A549 (cell line): ENCODE measurements around the gene AJAP1. TPM values are rescaled to one million over a fixed set of nuclear protein-coding genes. Genes with fewer than 3 reads are reported as not detected.

Experiments used
- ATAC-seq, 2 experiments: fragments of 200-7000 bp in 1 of 2; fragments of >200 bp in 1 of 2; cut with Nextera tagmentation in 1 of 2; cut with Tn5 transposase in 1 of 2; 3 replicates each; pipeline versions ENCODE4 v1.8.0 to v1.9.1; 2018 to 2020; ENCODE audit warnings: mild to moderate bottlenecking in 1 of 2, moderate library complexity in 1 of 2
- CTCF ChIA-PET: fragments of 300-600 bp; sonication (Branson Sonifier 250); formaldehyde crosslinking; extraction: SDS; loops from one replicate; lab custom pipeline; 2021; ENCODE audit warnings: antibody characterized with exemption, inconsistent platforms; lab: Yijun Ruan, JAX
- POLR2A ChIA-PET: fragments of 350-600 bp; formaldehyde crosslinking; extraction: SDS; loops from one replicate; lab custom pipeline; 2021; ENCODE audit warnings: antibody characterized with exemption, inconsistent platforms; lab: Yijun Ruan, JAX
- DNase-seq, 2 experiments: peaks; one replicate each; pipeline versions ENCODE4 v3.0.0 to v3.0.0-alpha.2; 2011 to 2016; ENCODE audit warnings: low read depth in 1 of 2, low spot score in 1 of 2
- FAIRE-seq: peaks from 2 replicates; lab custom pipeline; 2011; peaks lifted over from hg19 to GRCh38; lab: Jason Lieb, UNC
- H3K27ac ChIP-seq, 2 experiments: fragments of >200 bp; sonication (Bioruptor Twin); formaldehyde crosslinking; 3 replicates each; pipeline ENCODE4 v1.5.1; 2016 to 2017
- H3K4me1 ChIP-seq: fragments of >200 bp; sonication (Bioruptor Twin); formaldehyde crosslinking; 3 replicates; pipeline ENCODE4 v1.6.1; 2016
- H3K4me2 ChIP-seq: fragments of >200 bp; sonication (Bioruptor Twin); formaldehyde crosslinking; 3 replicates; pipeline ENCODE4 v1.6.1; 2016
- H3K4me3 ChIP-seq: fragments of >200 bp; sonication (Bioruptor Twin); formaldehyde crosslinking; 3 replicates; pipeline ENCODE4 v1.5.1; 2016
- H3K9me3 ChIP-seq: fragments of >200 bp; sonication (Bioruptor Twin); formaldehyde crosslinking; 3 replicates; pipeline ENCODE4 v1.6.1; 2016
- CEBPB ChIP-seq, 2 experiments: fragments of >200 bp in 1 of 2; sonication (Bioruptor Twin) in 1 of 2; formaldehyde crosslinking in 1 of 2; IDR thresholded peaks; 2 replicates each; pipeline ENCODE4 v1.6.1; 2012 to 2016
- CHD4 ChIP-seq: fragments of 200-600 bp; sonication (generic); IDR thresholded peaks from 2 replicates; pipeline ENCODE4 v1.6.1; 2016; ENCODE audit warnings: antibody characterized with exemption, mild to moderate bottlenecking, borderline replicate concordance
- CTCF ChIP-seq: fragments of >200 bp; sonication (Bioruptor Twin); formaldehyde crosslinking; IDR thresholded peaks from 3 replicates; pipeline ENCODE4 v1.5.1; 2016
- EHF ChIP-seq: fragments of 250-450 bp; sonication (Bioruptor Pico); IDR thresholded peaks from 2 replicates; pipeline ENCODE4 v1.5.0; 2020; ENCODE audit warnings: mild to moderate bottlenecking
- EP300 ChIP-seq, 2 experiments: fragments of >200 bp; sonication (Bioruptor Twin); formaldehyde crosslinking; IDR thresholded peaks; 2 replicates in 1 of 2; 3 replicates in 1 of 2; pipeline ENCODE4 v1.6.1; 2016 to 2017
- ESRRA ChIP-seq: fragments of 150-350 bp; IDR thresholded peaks from 2 replicates; pipeline ENCODE4 v1.6.1; 2014; ENCODE audit warnings: mild to moderate bottlenecking, low read length, borderline replicate concordance
- FOSL2 ChIP-seq, 2 experiments: fragments of 450-650 bp in 1 of 2; fragments of >200 bp in 1 of 2; sonication (Bioruptor Twin) in 1 of 2; formaldehyde crosslinking; IDR thresholded peaks; 2 replicates each; pipeline versions ENCODE4 v1.5.0 to v1.6.1; 2016 to 2020; ENCODE audit warnings: mild to moderate bottlenecking in 1 of 2, moderate library complexity in 1 of 2
- HDAC2 ChIP-seq: fragments of 200-600 bp; sonication (generic); IDR thresholded peaks from 2 replicates; pipeline ENCODE4 v1.6.1; 2016
- HES2 ChIP-seq: fragments of >200 bp; sonication (Bioruptor Twin); formaldehyde crosslinking; IDR thresholded peaks from 2 replicates; pipeline ENCODE4 v1.6.1; 2016
- HEYL ChIP-seq: fragments of 250-450 bp; sonication (Bioruptor Pico); IDR thresholded peaks from 2 replicates; pipeline ENCODE4 v1.8.0; 2021; ENCODE audit warnings: mild to moderate bottlenecking, moderate library complexity
- HOXB13 ChIP-seq: fragments of 250-450 bp; sonication (Bioruptor Pico); IDR thresholded peaks from 2 replicates; pipeline ENCODE4 v1.5.0; 2020; ENCODE audit warnings: low read depth, mild to moderate bottlenecking, moderate library complexity
- HOXB5 ChIP-seq: fragments of 250-450 bp; sonication (Bioruptor Pico); IDR thresholded peaks from 2 replicates; pipeline ENCODE4 v1.5.0; 2020; ENCODE audit warnings: mild to moderate bottlenecking, moderate library complexity
- JUN ChIP-seq, 2 experiments: fragments of >200 bp; sonication (Bioruptor Twin); formaldehyde crosslinking; IDR thresholded peaks; 2 replicates in 1 of 2; 3 replicates in 1 of 2; pipeline ENCODE4 v1.6.1; 2016 to 2017
- KDM5A ChIP-seq: fragments of 200-600 bp; sonication (generic); IDR thresholded peaks from 2 replicates; pipeline ENCODE4 v1.6.1; 2016; ENCODE audit warnings: antibody characterized with exemption, mild to moderate bottlenecking
- MAFK ChIP-seq: fragments of 450-650 bp; IDR thresholded peaks from 2 replicates; pipeline ENCODE4 v1.6.1; 2014; ENCODE audit not compliant: partially characterized antibody
- MAZ ChIP-seq: fragments of 150-350 bp; IDR thresholded peaks from 2 replicates; pipeline ENCODE4 v1.6.1; 2014; ENCODE audit warnings: antibody characterized with exemption, low read depth, low read length, borderline replicate concordance
- MYC ChIP-seq: IDR thresholded peaks from 2 replicates; pipeline ENCODE4 v1.6.1; 2012; ENCODE audit warnings: mild to moderate bottlenecking, inconsistent platforms, low read length, improper control_type of control experiment, borderline replicate concordance
- NFE2L2 ChIP-seq: fragments of 150-350 bp; conservative IDR thresholded peaks from 2 replicates; pipeline ENCODE4 v1.6.1; 2014; ENCODE audit warnings: low read length
- NR3C1 ChIP-seq: fragments of >200 bp; sonication (Bioruptor Twin); formaldehyde crosslinking; IDR thresholded peaks from 3 replicates; pipeline ENCODE4 v1.6.1; 2017
- PHF8 ChIP-seq: fragments of 200-600 bp; sonication (generic); IDR thresholded peaks from 2 replicates; pipeline ENCODE4 v1.6.1; 2016; ENCODE audit warnings: low read depth, mild to moderate bottlenecking, antibody characterized with exemption, moderate library complexity, borderline replicate concordance
- RARB ChIP-seq: fragments of 250-450 bp; sonication (Bioruptor Pico); IDR thresholded peaks from 2 replicates; pipeline ENCODE4 v1.8.0; 2021; ENCODE audit warnings: mild to moderate bottlenecking, moderate library complexity
- RCOR1 ChIP-seq: fragments of 150-350 bp; IDR thresholded peaks from 2 replicates; pipeline ENCODE4 v1.6.1; 2014; ENCODE audit warnings: antibody characterized with exemption, low read length, low read depth
- RFX5 ChIP-seq: fragments of 450-650 bp; IDR thresholded peaks from 2 replicates; pipeline ENCODE4 v1.7.1; 2014; ENCODE audit warnings: antibody characterized with exemption, mild to moderate bottlenecking, moderate library complexity
- RNF2 ChIP-seq: fragments of 200-600 bp; sonication (generic); IDR thresholded peaks from 2 replicates; pipeline ENCODE4 v1.6.1; 2016; ENCODE audit warnings: low read depth, mild to moderate bottlenecking, antibody characterized with exemption, moderate library complexity, borderline replicate concordance
- SMC3 ChIP-seq: fragments of >200 bp; sonication (Bioruptor Twin); formaldehyde crosslinking; IDR thresholded peaks from 3 replicates; pipeline ENCODE4 v1.6.1; 2018; ENCODE audit warnings: inconsistent platforms
- SREBF2 ChIP-seq: fragments of 450-650 bp; IDR thresholded peaks from 2 replicates; pipeline ENCODE4 v1.6.1; 2014; ENCODE audit warnings: mild to moderate bottlenecking, moderate library complexity
- TP53 ChIP-seq: fragments of 250-450 bp; sonication (Bioruptor Pico); IDR thresholded peaks from 2 replicates; pipeline ENCODE4 v1.5.0; 2021; ENCODE audit warnings: mild to moderate bottlenecking, moderate library complexity
- ZC3H11A ChIP-seq: fragments of 450-650 bp; IDR thresholded peaks from 2 replicates; pipeline ENCODE4 v1.6.1; 2014; ENCODE audit warnings: antibody characterized with exemption, mild to moderate bottlenecking
- ZFP36 ChIP-seq: fragments of 450-650 bp; IDR thresholded peaks from 2 replicates; pipeline ENCODE4 v1.6.1; 2014; ENCODE audit warnings: borderline replicate concordance; ENCODE audit not compliant: partially characterized antibody
- ZNF302 ChIP-seq: fragments of 250-450 bp; sonication (Bioruptor Pico); IDR thresholded peaks from 2 replicates; pipeline ENCODE4 v1.9.0; 2021; ENCODE audit warnings: inconsistent platforms, mild to moderate bottlenecking, moderate library complexity
- WGBS: methylation state at CpG from one replicate; pipeline ENCODE4 v1.1.6; 2017; ENCODE audit errors: missing lambda C conversion rate; 5-methylcytosine and 5-hydroxymethylcytosine counted together
- polyA plus RNA-seq, 4 experiments: library from polyadenylated mRNA; depleted of rRNA in 3 of 4; stranded (reverse); fragments of >200 nt; fragmentation: RNase III in 1 of 4; extraction: RNeasy Plus Mini Kit Qiagen cat#74134 plus additional on column Dnase treatment in 1 of 4; gene quantifications; 2 replicates in 3 of 4; 3 replicates in 1 of 4; pipeline ENCODE4 v1.2.3, GENCODE V29; 2011 to 2017
- TF ChIP-seq, protein P1 (sequence below): IDR thresholded peaks from 2 replicates; pipeline ENCODE4 v1.6.1; 2012; ENCODE audit warnings: low read depth, borderline replicate concordance
- TF ChIP-seq, protein P2 (sequence below): IDR thresholded peaks from 2 replicates; pipeline ENCODE4 v1.6.1; 2012

Gene AJAP1
- polyA plus RNA-seq, 2 of the 4 experiments (the other 2 are of a cell fraction) = not detected

DNA sequence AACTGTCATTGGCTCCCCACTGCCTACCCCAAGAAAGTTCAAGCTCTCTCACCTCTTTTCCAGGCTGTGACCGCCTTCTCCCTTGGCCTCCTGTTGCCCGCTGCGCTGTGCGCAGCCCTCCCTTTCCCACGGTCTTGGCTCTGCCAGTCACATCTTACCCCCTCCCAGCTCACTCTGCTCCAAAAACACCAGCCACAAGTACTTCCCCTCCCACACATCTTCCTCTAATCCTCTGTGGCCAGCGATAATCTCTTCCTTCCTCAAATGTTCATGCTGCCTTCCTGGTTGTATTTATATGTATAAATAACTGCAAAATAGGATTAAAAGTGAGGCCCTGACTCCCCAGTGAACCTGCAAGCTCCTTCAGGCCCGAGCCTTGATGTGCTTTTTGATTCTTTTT lies 81.8 kb downstream of the AJAP1 start:
- WGBS = 71% methylated on average over 7 of the region's 7 CpGs
- CTCF ChIA-PET = interaction anchor here (1.3 kb wide), 1 partner anchor 16 kb away, joined by 3 read pairs; no protein-coding TSS in a partner anchor
- Histone ChIP-seq H3K4me2 (no peak overlapping the region), H3K27ac (no peak overlapping the region), H3K9me3 (no peaks in the 10 kb centered on the region), H3K4me3 (no peak overlapping the region), H3K4me1 (no peaks in the 10 kb centered on the region)
- DNase-seq (no peak), ATAC-seq (no peak), FAIRE-seq (no peak)
- POLR2A ChIA-PET = no interaction called here
- TF ChIP-seq HOXB13 (CRISPR knock-in tag) (no peak), JUN (IDR thresholded peaks at IDR 0.05) (no peak)

DNA sequence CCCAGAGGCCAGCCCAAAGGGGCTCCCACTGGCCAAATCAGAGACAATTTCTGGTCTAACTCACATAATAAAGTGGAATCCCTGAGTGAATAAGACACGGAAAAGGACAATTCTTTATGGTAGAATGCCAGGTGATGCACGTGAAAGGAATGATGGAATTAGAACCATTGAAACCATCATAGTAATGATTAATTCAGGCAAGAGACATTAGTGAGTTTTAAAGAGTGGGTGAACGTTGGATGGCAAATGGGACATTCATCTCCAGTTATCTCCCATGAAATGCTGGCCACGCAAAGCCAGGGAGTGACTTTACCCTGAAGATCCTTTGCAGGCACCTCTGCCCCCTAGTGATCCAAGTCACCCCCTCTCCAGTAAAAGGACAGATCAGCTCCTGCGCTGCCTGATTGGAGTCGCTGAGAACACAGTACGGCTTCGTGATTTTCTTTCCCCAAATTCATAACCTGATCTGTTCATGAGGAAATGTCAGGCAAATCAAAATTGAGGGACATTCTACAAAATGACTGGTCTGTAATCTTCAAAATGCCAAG lies 87.5 kb downstream of the AJAP1 start:
- Histone ChIP-seq H3K4me2 (no peak overlapping the region), H3K9me3 (no peaks in the 10 kb centered on the region), H3K27ac (no peak overlapping the region), H3K4me3 (no peak overlapping the region)
- 10% methylated on average over 7 of the region's 8 CpGs for WGBS
- ATAC-seq (no peak), DNase-seq (no peak)
- TF ChIP-seq HEYL (CRISPR knock-in tag) (no peak), MAFK (no peak), EHF (CRISPR knock-in tag) (no peak), TP53 (CRISPR knock-in tag) (no peak), CHD4 (no peak), ESRRA (no peak), CEBPB (IDR thresholded peaks at IDR 0.05) (no peak), HOXB5 (CRISPR knock-in tag) (no peak), RFX5 (no peak), CTCF (no peak), MAZ (no peak), MYC (no peak), ZNF302 (CRISPR knock-in tag) (no peak), FOSL2 (IDR thresholded peaks at IDR 0.05) (no peak), FOSL2 (CRISPR knock-in tag; IDR thresholded peaks at IDR 0.05) (no peak), EP300 (IDR thresholded peaks at IDR 0.05) (no peak), HDAC2 (no peak), SREBF2 (no peak), RCOR1 (no peak), RARB (CRISPR knock-in tag) (no peak)
- TF ChIP-seq, all 56 proteins: peak for 0
- CTCF ChIA-PET = no interaction called here
- no peaks in the 10 kb centered on the region for H3K4me1 ChIP-seq
- POLR2A ChIA-PET = no interaction called here
- FAIRE-seq = no peak

- Histone ChIP-seq H3K27ac (no peak overlapping the region), H3K9me3 (no peaks in the 10 kb centered on the region), H3K4me1 (no peaks in the 10 kb centered on the region), H3K4me2 (no peak overlapping the region), H3K4me3 (no peak overlapping the region)
- FAIRE-seq = no peak
- ChIA-PET POLR2A (no interaction called here), CTCF (no interaction called here)
- ATAC-seq = no peak
- WGBS = 67% methylated on average over 11 of the region's 17 CpGs
- no peak for DNase-seq
- TF ChIP-seq HDAC2 (no peak), EHF (CRISPR knock-in tag) (no peak), NFE2L2 (no peak), PHF8 (no peak), MAZ (no peak), HOXB5 (CRISPR knock-in tag) (no peak), ZFP36 (no peak), SMC3 (no peak), NR3C1 (no peak), HES2 (no peak), RNF2 (no peak), KDM5A (no peak), ZC3H11A (no peak)
- TF ChIP-seq, protein P1, sequence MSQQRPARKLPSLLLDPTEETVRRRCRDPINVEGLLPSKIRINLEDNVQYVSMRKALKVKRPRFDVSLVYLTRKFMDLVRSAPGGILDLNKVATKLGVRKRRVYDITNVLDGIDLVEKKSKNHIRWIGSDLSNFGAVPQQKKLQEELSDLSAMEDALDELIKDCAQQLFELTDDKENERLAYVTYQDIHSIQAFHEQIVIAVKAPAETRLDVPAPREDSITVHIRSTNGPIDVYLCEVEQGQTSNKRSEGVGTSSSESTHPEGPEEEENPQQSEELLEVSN = no peak
- TF ChIP-seq, protein P2, sequence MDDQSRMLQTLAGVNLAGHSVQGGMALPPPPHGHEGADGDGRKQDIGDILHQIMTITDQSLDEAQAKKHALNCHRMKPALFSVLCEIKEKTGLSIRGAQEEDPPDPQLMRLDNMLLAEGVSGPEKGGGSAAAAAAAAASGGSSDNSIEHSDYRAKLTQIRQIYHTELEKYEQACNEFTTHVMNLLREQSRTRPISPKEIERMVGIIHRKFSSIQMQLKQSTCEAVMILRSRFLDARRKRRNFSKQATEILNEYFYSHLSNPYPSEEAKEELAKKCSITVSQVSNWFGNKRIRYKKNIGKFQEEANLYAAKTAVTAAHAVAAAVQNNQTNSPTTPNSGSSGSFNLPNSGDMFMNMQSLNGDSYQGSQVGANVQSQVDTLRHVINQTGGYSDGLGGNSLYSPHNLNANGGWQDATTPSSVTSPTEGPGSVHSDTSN = no peak
Observed at GRCh38 chr1:4743978-4744750, 89.8 kb downstream of the AJAP1 start.
